GM12878 (cell line): Measurements from ENCODE around the gene PAFAH2. TPM values are rescaled to one million over a fixed set of nuclear protein-coding genes. Genes with fewer than 3 reads are reported as not detected.

Experiments
- ATAC-seq: fragments of 200-7000 bp; cut with Tn5 transposase; 3 replicates; pipeline ENCODE4 v1.9.1; 2020; ENCODE audit warnings: mild to moderate bottlenecking, moderate library complexity
- BruUV-seq: library from RNA; stranded (reverse); fragments of 400-500 nt; replicated peaks from 2 replicates; lab custom pipeline; 2021; lab: Mats Ljungman, UMichigan
- CTCF ChIA-PET: fragments of 300-600 bp; sonication (Branson Sonifier 250); formaldehyde crosslinking; extraction: SDS; loops from one replicate; lab custom pipeline; 2021; ENCODE audit warnings: inconsistent platforms; lab: Yijun Ruan, JAX
- POLR2A ChIA-PET: fragments of 350-600 bp; formaldehyde crosslinking; extraction: SDS; loops from one replicate; lab custom pipeline; 2021; ENCODE audit warnings: inconsistent platforms; lab: Charles Lee
- RAD21 ChIA-PET: fragments of 300-600 bp; sonication (Branson Sonifier 250); formaldehyde crosslinking; loops from one replicate; lab custom pipeline; 2023; ENCODE audit warnings: antibody characterized with exemption; ENCODE audit not compliant: unreplicated experiment; lab: Charles Lee
- SMC1A ChIA-PET: fragments of 300-600 bp; sonication (Branson Sonifier 250); formaldehyde crosslinking; loops from one replicate; lab custom pipeline; 2023; ENCODE audit not compliant: unreplicated experiment, uncharacterized antibody; lab: Charles Lee
- DNase-seq: peaks from one replicate; pipeline ENCODE4 v3.0.0-alpha.2; 2011; ENCODE audit warnings: low read depth, low spot score
- FAIRE-seq: peaks from 3 replicates; lab custom pipeline; 2011; peaks lifted over from hg19 to GRCh38; lab: Jason Lieb, UNC
- H2AFZ ChIP-seq: 2 replicates; pipeline ENCODE4 v1.6.0; 2011; ENCODE audit warnings: low read depth, low read length, control low read depth; ENCODE audit not compliant: control insufficient read depth
- H3K27ac ChIP-seq: 2 replicates; pipeline ENCODE4 v1.5.1; 2011; ENCODE audit warnings: control low read depth; ENCODE audit not compliant: control insufficient read depth, insufficient read depth
- H3K27me3 ChIP-seq, 2 experiments: replicated peaks in 1 of 2; 2 replicates each; pipeline versions ENCODE4 v1.6.0 to v1.6.1; 2011; ENCODE audit warnings: low read length in 1 of 2; ENCODE audit not compliant: control insufficient read depth in 2 of 2, insufficient read depth in 2 of 2
- H3K36me3 ChIP-seq, 2 experiments: 2 replicates each; pipeline ENCODE4 v1.5.1; 2011; ENCODE audit warnings: low read length in 1 of 2; ENCODE audit not compliant: control insufficient read depth in 2 of 2, insufficient read depth in 2 of 2
- H3K4me1 ChIP-seq: 2 replicates; pipeline ENCODE4 v1.6.1; 2011; ENCODE audit warnings: mild to moderate bottlenecking, low read length, moderate library complexity, mixed read lengths; ENCODE audit not compliant: control insufficient read depth, insufficient read depth
- H3K4me2 ChIP-seq: 2 replicates; pipeline ENCODE4 v1.6.0; 2011; ENCODE audit warnings: control low read depth; ENCODE audit not compliant: control insufficient read depth, insufficient read depth
- H3K4me3 ChIP-seq: fragments of 200-600 bp; sonication (generic); 2 replicates; pipeline ENCODE4 v1.5.1; 2016
- H3K79me2 ChIP-seq: 2 replicates; pipeline ENCODE4 v1.6.0; 2011; ENCODE audit warnings: low read length; ENCODE audit not compliant: control insufficient read depth, insufficient read depth
- H3K9ac ChIP-seq: 2 replicates; pipeline ENCODE4 v1.8.0; 2011; ENCODE audit warnings: low read length, control low read depth, mixed read lengths; ENCODE audit not compliant: control insufficient read depth, insufficient read depth
- H3K9me3 ChIP-seq: replicated peaks from 3 replicates; pipeline ENCODE4 v1.5.1; 2011; ENCODE audit warnings: mild to moderate bottlenecking, low read length; ENCODE audit not compliant: control insufficient read depth, insufficient read depth
- H4K20me1 ChIP-seq: 2 replicates; pipeline ENCODE4 v1.6.0; 2011; ENCODE audit not compliant: control insufficient read depth, insufficient read depth
- BCL11A ChIP-seq: IDR thresholded peaks from 2 replicates; pipeline ENCODE4 v1.6.1; 2011; ENCODE audit warnings: low read depth, low read length
- BHLHE40 ChIP-seq, 2 experiments: fragments of 450-650 bp in 1 of 2; IDR thresholded peaks; 2 replicates each; pipeline ENCODE4 v1.6.1; 2011 to 2017; ENCODE audit warnings: low read depth in 2 of 2, borderline replicate concordance in 1 of 2, improper control_type of control experiment in 1 of 2, low read length in 1 of 2, mild to moderate bottlenecking in 1 of 2
- KAT2A ChIP-seq: conservative IDR thresholded peaks from 2 replicates; pipeline ENCODE4 v1.6.1; 2011; ENCODE audit warnings: low read depth, low read length; ENCODE audit not compliant: control insufficient read depth
- MLLT1 ChIP-seq: fragments of 450-650 bp; IDR thresholded peaks from 2 replicates; pipeline ENCODE4 v1.6.1; 2016; ENCODE audit warnings: mild to moderate bottlenecking
- MYB ChIP-seq: fragments of 150-350 bp; IDR thresholded peaks from 2 replicates; pipeline ENCODE4 v1.6.1; 2014; ENCODE audit warnings: mild to moderate bottlenecking, low read depth, low read length, borderline replicate concordance
- POU2F2 ChIP-seq: IDR thresholded peaks from 3 replicates; pipeline ENCODE4 v1.6.1; 2011; ENCODE audit warnings: low read depth, mild to moderate bottlenecking, low read length, borderline replicate concordance
- RCOR1 ChIP-seq: conservative IDR thresholded peaks from 2 replicates; pipeline ENCODE4 v1.6.1; 2012; ENCODE audit warnings: low read depth, low read length, improper control_type of control experiment
- ZBTB4 ChIP-seq: fragments of 450-650 bp; formaldehyde crosslinking; IDR thresholded peaks from 2 replicates; pipeline ENCODE4 v1.4.0; 2022; ENCODE audit warnings: mild to moderate bottlenecking, moderate library complexity
- ZNF274 ChIP-seq: IDR thresholded peaks from one replicate; pipeline ENCODE4 v1.8.0; 2011; ENCODE audit not compliant: insufficient read length, insufficient read depth
- WGBS: methylation state at CpG from one replicate; pipeline ENCODE4 v1.1.6; 2016; ENCODE audit warnings: low lambda C conversion rate; ENCODE audit not compliant: insufficient replicate concordance, insufficient coverage; ENCODE audit errors: missing lambda C conversion rate; 5-methylcytosine and 5-hydroxymethylcytosine counted together
- in situ Hi-C: fragments of 300-500 bp; cut with MboI; formaldehyde crosslinking; loops from 9 replicates; pipeline ENCODE4 v1.14.3; 2018; ENCODE audit warnings: mixed read lengths
- intact Hi-C: fragments of 100-400 bp; cut with micrococcal nuclease; formaldehyde crosslinking; loops from one replicate; pipeline ENCODE4 v1.14.2; 2022; ENCODE audit not compliant: unreplicated experiment
- polyA plus RNA-seq, 11 experiments: library from polyadenylated mRNA; depleted of rRNA in 4 of 11; unstranded in 6 of 11; stranded (reverse) in 5 of 11; fragments of >200 nt; fragmentation: Nextera tagmentation in 4 of 11; fragmentation: Illumina TruSeq in 1 of 11; extraction: Ambion mirVana in 4 of 11; extraction: Trizol in 1 of 11; gene quantifications; 1 replicate in 1 of 11; 2 replicates in 10 of 11; pipeline versions ENCODE4 v1.2.1 to v1.2.3, GENCODE V29; 2011 to 2016; ENCODE audit warnings: inconsistent platforms in 2 of 11, missing spikeins in 2 of 11, low read depth in 1 of 11
- total RNA-seq, 4 experiments: library from RNA; depleted of rRNA in 3 of 4; stranded (reverse); fragments of >200 nt in 3 of 4; fragmentation: Illumina TruSeq in 1 of 4; extraction: Trizol in 1 of 4; gene quantifications; 2 replicates each; pipeline versions ENCODE4 v1.2.1 to v1.2.3, GENCODE V29; 2013 to 2021
- TF ChIP-seq, protein P1 (sequence below): IDR thresholded peaks from 2 replicates; pipeline ENCODE4 v1.6.1; 2011; ENCODE audit warnings: low read depth, mild to moderate bottlenecking, low read length, moderate library complexity, borderline replicate concordance; ENCODE audit errors: extremely low read depth
- TF ChIP-seq, protein P2 (sequence below): fragments of 450-650 bp; IDR thresholded peaks from 2 replicates; pipeline ENCODE4 v1.6.1; 2017; ENCODE audit warnings: antibody characterized with exemption, mild to moderate bottlenecking, moderate library complexity

PAFAH2 gene
- total and polyA plus RNA-seq, 10 of the 15 experiments (the other 5 are each of a cell fraction or from before 2014, with no cell fraction given) = 3.0 to 9.5 (median 6.5) TPM

- no peak for FAIRE-seq
- Histone ChIP-seq H3K9me3 (no peaks in the 10 kb centered on the region), H2AFZ (peak overlapping the region; percentile 25), H3K27me3 (no peaks in the 10 kb centered on the region), H3K4me1 (peaks cover 10% of the 10 kb centered on the region), H4K20me1 (no peaks in the 10 kb centered on the region), H3K4me3 (no peak overlapping the region), H3K4me2 (peak overlapping the region; percentile 44), H3K27ac (peak overlapping the region; percentile 46; the same call in 1 of the 2 replicates), H3K9ac (no peak overlapping the region), H3K79me2 (no peaks in the 10 kb centered on the region)
- in situ Hi-C loops (no loop called here), intact Hi-C loops (no loop called here)
- DNase-seq = no peak
- 100% methylated on average over 1 of the region's 1 CpG for WGBS
- no TSS peak for BruUV-seq
- ATAC-seq = no peak
- ChIA-PET POLR2A (interaction anchor here (0.6 kb wide), 2 partner anchors 14 to 204 kb away, joined by 3 to 4 read pairs; no protein-coding TSS in a partner anchor), CTCF (interaction anchor here (0.6 to 1.5 kb wide), 3 partner anchors 10 to 77 kb away, joined by 3 to 5 read pairs (median 3); no protein-coding TSS in a partner anchor), RAD21 (interaction anchor here (0.8 kb wide), 1 partner anchor 76 kb away, joined by 3 read pairs; no protein-coding TSS in a partner anchor), SMC1A (interaction anchor here (1.0 to 1.6 kb wide), 4 partner anchors 26 to 76 kb away, joined by 3 to 6 read pairs (median 3); partner anchors contain the start of gene PAFAH2)
- TF ChIP-seq RCOR1 (no peak), BHLHE40 (IDR thresholded peaks at IDR 0.05; ENCODE audit: borderline replicate concordance in 1 of 2, low read depth in 2 of 2, low read length in 1 of 2) (no peak), MLLT1 (no peak), KAT2A (no peak), ZNF274 (no peak), MYB (no peak), BCL11A (no peak), ZBTB4 (no peak), POU2F2 (no peak)
- TF ChIP-seq, protein P1, sequence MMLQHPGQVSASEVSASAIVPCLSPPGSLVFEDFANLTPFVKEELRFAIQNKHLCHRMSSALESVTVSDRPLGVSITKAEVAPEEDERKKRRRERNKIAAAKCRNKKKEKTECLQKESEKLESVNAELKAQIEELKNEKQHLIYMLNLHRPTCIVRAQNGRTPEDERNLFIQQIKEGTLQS = no peak
- TF ChIP-seq, protein P2, sequence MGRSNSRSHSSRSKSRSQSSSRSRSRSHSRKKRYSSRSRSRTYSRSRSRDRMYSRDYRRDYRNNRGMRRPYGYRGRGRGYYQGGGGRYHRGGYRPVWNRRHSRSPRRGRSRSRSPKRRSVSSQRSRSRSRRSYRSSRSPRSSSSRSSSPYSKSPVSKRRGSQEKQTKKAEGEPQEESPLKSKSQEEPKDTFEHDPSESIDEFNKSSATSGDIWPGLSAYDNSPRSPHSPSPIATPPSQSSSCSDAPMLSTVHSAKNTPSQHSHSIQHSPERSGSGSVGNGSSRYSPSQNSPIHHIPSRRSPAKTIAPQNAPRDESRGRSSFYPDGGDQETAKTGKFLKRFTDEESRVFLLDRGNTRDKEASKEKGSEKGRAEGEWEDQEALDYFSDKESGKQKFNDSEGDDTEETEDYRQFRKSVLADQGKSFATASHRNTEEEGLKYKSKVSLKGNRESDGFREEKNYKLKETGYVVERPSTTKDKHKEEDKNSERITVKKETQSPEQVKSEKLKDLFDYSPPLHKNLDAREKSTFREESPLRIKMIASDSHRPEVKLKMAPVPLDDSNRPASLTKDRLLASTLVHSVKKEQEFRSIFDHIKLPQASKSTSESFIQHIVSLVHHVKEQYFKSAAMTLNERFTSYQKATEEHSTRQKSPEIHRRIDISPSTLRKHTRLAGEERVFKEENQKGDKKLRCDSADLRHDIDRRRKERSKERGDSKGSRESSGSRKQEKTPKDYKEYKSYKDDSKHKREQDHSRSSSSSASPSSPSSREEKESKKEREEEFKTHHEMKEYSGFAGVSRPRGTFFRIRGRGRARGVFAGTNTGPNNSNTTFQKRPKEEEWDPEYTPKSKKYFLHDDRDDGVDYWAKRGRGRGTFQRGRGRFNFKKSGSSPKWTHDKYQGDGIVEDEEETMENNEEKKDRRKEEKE = no peak
- TF ChIP-seq, all 136 proteins: peak for 0
- peaks cover 0 to 14% of the 10 kb centered on the region in 2 experiments; a peak in 1 of 4 replicates for H3K36me3 ChIP-seq
These were observed 26.1 kb downstream of the PAFAH2 start for GRCh38 chr1:25971811-25972180.
